A673 (cell line): ENCODE results near the gene MRC1.

Experiments
- CTCF ChIP-seq: fragments of 300-800, 200-600 bp; sonication (generic); conservative IDR thresholded peaks from 2 replicates; pipeline ENCODE4 v1.5.1; 2017; ENCODE audit warnings: low read depth, mild to moderate bottlenecking, antibody characterized with exemption, low read length, moderate library complexity, mixed read lengths
- EZH2 ChIP-seq: fragments of 200-600 bp; sonication (generic); IDR thresholded peaks from 2 replicates; pipeline ENCODE4 v1.6.1; 2017; ENCODE audit warnings: borderline replicate concordance, low read depth, mild to moderate bottlenecking, mixed read lengths, antibody characterized with exemption, low read length; ENCODE audit not compliant: poor library complexity, severe bottlenecking

DNA sequence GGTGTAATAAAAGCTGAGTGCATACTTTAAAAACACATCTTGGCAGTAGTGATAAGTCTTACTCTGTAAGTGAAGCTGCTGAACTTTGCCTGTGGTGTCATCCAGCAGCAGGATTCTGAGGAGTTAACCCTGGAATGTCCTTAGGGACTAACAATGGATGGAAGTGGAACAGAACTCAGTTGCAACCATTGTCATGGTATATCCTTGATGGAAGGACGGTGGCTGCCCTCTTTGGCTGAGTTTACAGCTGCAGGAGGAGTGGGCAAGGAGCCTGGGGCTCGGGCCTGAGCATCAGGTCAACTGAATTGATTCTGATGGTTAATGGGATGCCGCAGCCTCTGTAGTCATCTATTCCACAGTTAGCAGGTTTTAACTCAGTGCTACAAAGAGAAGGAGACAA is 56.2 kb downstream of the MRC1 start:
- TF ChIP-seq EZH2 (no peak), CTCF (no peak)
